ENCODE measurements around the gene CFAP52. TPM values are rescaled to one million over a fixed set of nuclear protein-coding genes. Genes with fewer than 3 reads are reported as not detected.

CFAP52 gene
- total RNA-seq, 1 donor: 0.18 TPM

- no peak for TF ChIP-seq CTCF (IDR thresholded peaks at IDR 0.05; ENCODE audit: insufficient read depth, low read length)
- H3K4me3 ChIP-seq (ENCODE audit: low read depth, low read length): no peak overlapping the region
- DNase-seq (ENCODE audit: low read depth): no peak
Measured at GRCh38 chr17:9568004-9568403, 8.4 kb upstream of the CFAP52 start.

DNA sequence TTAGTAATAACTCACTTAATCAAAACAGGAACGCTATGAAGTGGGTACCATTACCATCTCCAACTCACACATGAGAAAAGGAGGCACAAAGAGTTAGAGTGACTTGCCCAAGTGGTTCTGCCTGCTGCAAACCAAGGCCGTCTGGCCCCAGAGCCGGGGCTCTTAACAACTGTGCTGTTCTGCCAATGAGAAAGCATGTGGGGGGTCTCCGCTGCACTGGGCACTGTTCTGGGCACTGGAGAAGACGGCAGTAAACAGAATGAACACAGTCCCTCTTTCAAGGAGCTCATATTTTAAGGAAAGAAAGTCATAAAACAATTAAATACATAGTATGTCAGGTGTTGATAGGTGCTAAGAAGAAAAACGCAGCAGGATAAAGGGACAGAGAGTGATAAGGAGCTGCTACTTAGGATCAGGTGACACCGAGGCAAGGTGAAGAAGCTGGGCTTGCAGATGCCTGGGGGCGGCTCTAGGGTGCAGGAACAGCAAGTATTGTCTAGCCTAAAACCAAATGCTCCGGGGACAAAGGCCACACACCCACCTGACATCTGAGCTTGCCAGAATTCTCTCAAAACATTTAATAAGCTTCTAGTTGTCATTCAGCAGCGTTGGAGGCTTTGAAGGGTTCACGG lies 7.4 kb upstream of the CFAP52 start:
- no peak for DNase-seq (ENCODE audit: low read depth)
- H3K4me3 ChIP-seq (ENCODE audit: low read depth, low read length): no peak overlapping the region
- no peak for TF ChIP-seq CTCF (IDR thresholded peaks at IDR 0.05; ENCODE audit: insufficient read depth, low read length)

DNA sequence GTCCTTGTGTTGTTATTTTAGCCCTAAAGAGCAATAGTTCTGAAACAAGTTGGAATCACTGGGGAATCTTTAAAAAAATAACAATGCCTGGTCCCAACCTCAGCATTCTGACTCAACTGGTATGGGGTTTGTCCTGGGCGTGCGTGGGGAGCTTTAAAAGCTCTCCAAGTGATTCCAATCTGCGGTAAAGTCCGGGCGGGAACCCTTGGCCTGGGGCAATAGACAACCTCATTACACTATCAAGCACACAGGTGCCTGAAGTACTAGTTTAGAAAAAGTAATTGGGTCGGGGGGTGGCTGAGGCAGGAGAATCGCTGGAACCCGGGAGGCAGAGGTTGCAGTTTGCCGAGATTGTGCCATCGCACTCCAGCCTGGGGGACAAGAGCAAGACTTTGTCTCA lies 5.2 kb upstream of the CFAP52 start:
- no peak for TF ChIP-seq CTCF (IDR thresholded peaks at IDR 0.05; ENCODE audit: insufficient read depth, low read length)
- H3K4me3 ChIP-seq (ENCODE audit: low read depth, low read length): no peak overlapping the region
- DNase-seq (ENCODE audit: low read depth): no peak

DNA sequence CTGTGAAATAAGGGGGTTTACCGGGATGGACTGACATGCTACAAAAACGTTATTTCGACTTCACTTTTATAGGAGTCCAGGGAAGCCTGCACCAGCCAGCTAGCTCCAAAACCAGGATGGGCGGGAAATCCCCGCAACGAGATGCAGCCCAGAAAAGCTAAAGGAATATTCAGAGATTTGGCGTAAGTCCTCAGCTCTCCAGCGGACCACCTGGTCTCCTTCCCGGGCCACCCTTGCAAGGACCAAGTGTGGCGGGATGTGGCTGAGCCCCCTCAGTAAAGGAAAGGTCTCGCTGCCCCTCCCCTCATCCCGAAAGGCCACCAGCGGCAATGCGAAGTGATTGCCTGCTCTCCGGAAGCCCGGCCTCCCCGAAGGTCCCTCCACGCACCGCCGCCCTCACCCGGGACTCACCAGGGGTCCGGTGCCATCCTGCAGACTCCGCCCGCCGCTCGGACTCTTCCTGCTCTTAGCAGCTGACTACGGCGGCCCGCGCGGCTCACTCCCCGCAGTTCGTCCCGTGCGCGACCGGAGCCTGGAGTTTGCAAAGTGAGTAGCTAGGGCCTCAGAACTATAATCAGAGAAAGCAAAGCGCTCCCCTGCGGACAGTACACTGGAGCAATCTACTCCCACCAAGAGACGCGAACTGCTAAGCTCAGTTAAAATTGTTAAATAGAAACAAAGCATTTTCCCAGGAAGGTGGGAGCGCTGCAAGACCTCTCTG lies 901 bp upstream of the CFAP52 start, which contains the start of gene STX8:
TSS of gene STX8 (minus strand) at position 440 of the 721 bp plus-strand sequence. CDS start at position 428, 12 bp downstream.
- peak within 1 kb of the TSS; percentile 96 for H3K4me3 ChIP-seq (ENCODE audit: low read depth, low read length)
- DNase-seq (ENCODE audit: low read depth): peak; percentile 86
- TF ChIP-seq CTCF (IDR thresholded peaks at IDR 0.05; ENCODE audit: insufficient read depth, low read length): no peak

DNA sequence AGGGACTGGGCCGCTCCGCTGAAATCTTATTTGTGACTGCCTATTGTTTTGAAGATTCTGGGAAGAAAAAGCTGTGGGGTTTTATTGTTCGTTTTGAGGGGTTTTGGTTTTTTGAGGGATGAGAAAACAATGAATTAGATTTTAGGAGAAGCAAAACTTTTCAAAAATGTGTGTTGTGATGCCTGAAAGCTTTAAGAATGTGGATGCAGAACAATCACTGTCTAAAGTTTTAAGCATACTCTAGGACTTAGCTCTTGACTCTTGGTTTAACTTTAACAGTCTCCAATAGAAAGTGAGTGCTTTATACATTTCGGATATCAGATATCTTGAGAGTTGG lies 899 bp downstream of the CFAP52 start:
- H3K4me3 ChIP-seq (ENCODE audit: low read depth, low read length): no peak overlapping the region
- no peak for TF ChIP-seq CTCF (IDR thresholded peaks at IDR 0.05; ENCODE audit: insufficient read depth, low read length)
- DNase-seq (ENCODE audit: low read depth): no peak

GRCh38 chr17:9587969-9588656 lies 11.7 kb downstream of the CFAP52 start:
- no peak for TF ChIP-seq CTCF (IDR thresholded peaks at IDR 0.05; ENCODE audit: insufficient read depth, low read length)
- DNase-seq (ENCODE audit: low read depth): no peak
- no peak overlapping the region for H3K4me3 ChIP-seq (ENCODE audit: low read depth, low read length)

Data from fibroblast of the aortic adventitia (primary cell).